Mesothelial cell of epicardium (in vitro differentiated cells): Measurements from ENCODE around the gene CACNB1. TPM values are rescaled to one million over a fixed set of nuclear protein-coding genes. Genes with fewer than 3 reads are reported as not detected.

Source experiments
- DNase-seq, 2 experiments: peaks; one replicate each; pipeline ENCODE4 v3.0.0; 2021; ENCODE audit warnings: low spot score in 2 of 2; ENCODE audit not compliant: unreplicated experiment in 2 of 2
- H3K27ac Mint-ChIP-seq: 2 replicates; pipeline ENCODE4 v1.8.0; 2021; ENCODE audit warnings: mixed read lengths
- H3K27me3 Mint-ChIP-seq: 2 replicates; pipeline ENCODE4 v1.8.0; 2021; ENCODE audit warnings: low read depth, mixed read lengths
- H3K36me3 Mint-ChIP-seq: 2 replicates; pipeline ENCODE4 v1.8.0; 2021; ENCODE audit warnings: mixed read lengths
- H3K4me1 Mint-ChIP-seq: 2 replicates; pipeline ENCODE4 v1.8.0; 2021; ENCODE audit warnings: mixed read lengths
- H3K4me3 Mint-ChIP-seq: 2 replicates; pipeline ENCODE4 v1.8.0; 2021; ENCODE audit warnings: mild to moderate bottlenecking, moderate library complexity, mixed read lengths
- H3K9me3 Mint-ChIP-seq: 2 replicates; pipeline ENCODE4 v1.8.0; 2021; ENCODE audit warnings: mixed read lengths
- total RNA-seq: library from RNA; stranded (reverse); gene quantifications from 3 replicates; pipeline ENCODE4 v1.2.1, GENCODE V29; 2021
- TF ChIP-seq, protein P1 (sequence below): fragments of 200-600 bp; sonication (generic); IDR thresholded peaks from one replicate; pipeline ENCODE4 v1.5.0; 2021; ENCODE audit warnings: antibody characterized with exemption; ENCODE audit not compliant: unreplicated experiment

The CACNB1 gene
- 19.2 to 21.6 TPM (median 19.3 TPM) in 3 replicates for total RNA-seq

DNA sequence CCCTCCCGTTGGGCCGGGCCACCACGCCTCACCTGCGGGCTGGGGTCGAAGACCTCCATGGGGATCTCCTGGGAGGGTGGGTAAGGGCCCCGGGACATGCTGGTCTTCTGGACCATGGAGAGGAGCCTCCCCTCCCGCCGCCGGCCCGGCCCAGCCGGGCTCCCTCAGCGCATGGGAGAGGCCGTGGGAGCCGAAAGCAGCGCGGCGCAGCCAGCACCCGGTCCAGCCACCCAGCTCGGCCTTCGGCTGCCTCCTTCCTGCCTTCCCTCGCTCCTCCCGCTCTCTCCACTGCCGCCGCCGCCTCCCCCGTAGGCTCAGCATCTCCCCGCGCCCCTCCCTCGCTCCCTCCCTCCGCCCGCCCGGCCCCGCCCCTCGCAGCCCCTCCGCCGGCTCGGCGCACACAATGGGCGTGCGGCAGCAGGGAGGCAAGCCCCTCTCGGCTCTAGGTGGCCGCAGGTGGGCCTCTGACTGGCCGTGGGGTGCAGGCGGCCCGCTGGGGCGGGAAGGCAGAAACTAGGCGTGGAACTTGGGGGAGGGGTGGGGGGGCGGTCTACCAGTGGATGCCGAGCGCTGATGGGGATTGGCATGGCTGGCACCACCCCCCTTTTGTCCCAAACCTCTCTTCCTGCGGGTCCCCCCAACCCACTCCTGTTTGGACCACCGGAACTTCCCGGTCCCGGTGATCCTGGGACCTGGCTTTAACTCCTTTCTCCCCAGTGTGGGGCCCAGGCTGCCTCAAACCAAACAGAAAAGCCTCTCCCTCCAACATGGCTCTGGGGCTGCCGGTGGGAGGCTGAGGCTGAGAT, at the start of gene CACNB1:
TSS of gene CACNB1 (minus strand) at position 290 of the 806 bp plus-strand sequence. CDS start at position 116, 174 bp downstream.
- no peaks in the 10 kb centered on the region for H3K27me3 Mint-ChIP-seq
- TF ChIP-seq, protein P1, sequence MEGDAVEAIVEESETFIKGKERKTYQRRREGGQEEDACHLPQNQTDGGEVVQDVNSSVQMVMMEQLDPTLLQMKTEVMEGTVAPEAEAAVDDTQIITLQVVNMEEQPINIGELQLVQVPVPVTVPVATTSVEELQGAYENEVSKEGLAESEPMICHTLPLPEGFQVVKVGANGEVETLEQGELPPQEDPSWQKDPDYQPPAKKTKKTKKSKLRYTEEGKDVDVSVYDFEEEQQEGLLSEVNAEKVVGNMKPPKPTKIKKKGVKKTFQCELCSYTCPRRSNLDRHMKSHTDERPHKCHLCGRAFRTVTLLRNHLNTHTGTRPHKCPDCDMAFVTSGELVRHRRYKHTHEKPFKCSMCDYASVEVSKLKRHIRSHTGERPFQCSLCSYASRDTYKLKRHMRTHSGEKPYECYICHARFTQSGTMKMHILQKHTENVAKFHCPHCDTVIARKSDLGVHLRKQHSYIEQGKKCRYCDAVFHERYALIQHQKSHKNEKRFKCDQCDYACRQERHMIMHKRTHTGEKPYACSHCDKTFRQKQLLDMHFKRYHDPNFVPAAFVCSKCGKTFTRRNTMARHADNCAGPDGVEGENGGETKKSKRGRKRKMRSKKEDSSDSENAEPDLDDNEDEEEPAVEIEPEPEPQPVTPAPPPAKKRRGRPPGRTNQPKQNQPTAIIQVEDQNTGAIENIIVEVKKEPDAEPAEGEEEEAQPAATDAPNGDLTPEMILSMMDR, result no peak
- peak within 1 kb of the TSS; percentile 95 for H3K4me3 Mint-ChIP-seq
- H3K27ac Mint-ChIP-seq, result peak within 1 kb of the TSS; percentile 59
- DNase-seq, result peak; percentile 80 to 84
- H3K36me3 Mint-ChIP-seq, result peaks cover 6% of the 10 kb centered on the region
- no peaks in the 10 kb centered on the region for H3K9me3 Mint-ChIP-seq
- peaks cover 42% of the 10 kb centered on the region for H3K4me1 Mint-ChIP-seq

DNA sequence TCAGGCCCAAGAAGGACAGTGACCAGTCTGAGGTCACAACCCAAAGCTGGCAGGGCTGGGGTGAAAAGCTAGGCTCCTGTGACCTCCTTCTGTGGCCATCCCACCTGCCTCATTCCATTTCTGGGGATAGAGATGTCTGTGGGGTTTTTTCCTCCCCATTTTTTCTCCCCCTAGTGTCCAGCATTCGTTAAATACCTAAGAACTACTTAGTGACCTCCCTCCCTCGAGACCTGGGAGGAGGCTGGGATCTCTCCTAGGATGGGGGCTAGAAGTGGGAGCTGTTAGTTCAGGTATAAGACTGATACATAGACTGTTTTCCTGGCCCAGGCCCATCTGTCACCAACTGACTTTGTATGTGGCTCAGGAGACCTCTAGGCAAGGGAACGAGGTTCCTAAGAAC, 48.8 kb upstream of the CACNB1 start:
- Mint-ChIP-seq H3K27me3 (peaks cover 2% of the 10 kb centered on the region), H3K27ac (no peak overlapping the region), H3K4me1 (peaks cover 2% of the 10 kb centered on the region), H3K9me3 (no peaks in the 10 kb centered on the region), H3K4me3 (no peak overlapping the region), H3K36me3 (peaks cover 2% of the 10 kb centered on the region)
- DNase-seq, result no peak
- TF ChIP-seq, protein P1, result no peak

GRCh38 chr17:39244600-39245570, 47.4 kb upstream of the CACNB1 start:
- Mint-ChIP-seq H3K4me1 (peaks cover 2% of the 10 kb centered on the region), H3K27me3 (peaks cover 3% of the 10 kb centered on the region), H3K27ac (no peak overlapping the region), H3K36me3 (no peaks in the 10 kb centered on the region), H3K4me3 (no peak overlapping the region), H3K9me3 (no peaks in the 10 kb centered on the region)
- TF ChIP-seq, protein P1, result peak; percentile 99
- DNase-seq, result peak; percentile 71 to 95

GRCh38 chr17:39244016-39244599, 46.6 kb upstream of the CACNB1 start:
- peaks cover 2% of the 10 kb centered on the region for H3K4me1 Mint-ChIP-seq
- H3K9me3 Mint-ChIP-seq, result no peaks in the 10 kb centered on the region
- TF ChIP-seq, protein P1, result no peak
- H3K27me3 Mint-ChIP-seq, result peaks cover 10% of the 10 kb centered on the region
- no peak overlapping the region for H3K27ac Mint-ChIP-seq
- no peak overlapping the region for H3K4me3 Mint-ChIP-seq
- no peak for DNase-seq
- no peaks in the 10 kb centered on the region for H3K36me3 Mint-ChIP-seq

DNA sequence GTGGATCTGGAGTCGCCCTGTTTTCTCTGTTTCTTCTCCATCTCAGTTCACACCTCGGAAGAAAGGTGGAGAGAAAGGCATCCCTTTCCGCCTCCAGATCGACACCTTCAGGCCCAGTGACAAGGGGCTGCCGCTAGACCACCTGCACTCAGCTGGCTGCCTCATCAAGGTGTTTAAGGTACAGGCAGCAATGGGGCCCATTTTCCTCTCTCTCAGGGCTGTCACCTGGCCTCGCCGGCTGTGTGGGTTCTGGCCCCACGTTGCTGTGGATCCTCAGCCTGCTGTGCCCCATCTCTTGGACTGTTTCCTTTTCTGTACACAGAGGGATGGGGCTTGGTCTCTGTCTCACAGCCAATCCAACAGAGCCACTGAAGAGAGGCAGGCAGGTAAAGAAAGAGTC, 45.7 kb upstream of the CACNB1 start:
- H3K27me3 Mint-ChIP-seq, result peaks cover 17% of the 10 kb centered on the region
- no peaks in the 10 kb centered on the region for H3K36me3 Mint-ChIP-seq
- H3K4me3 Mint-ChIP-seq, result no peak overlapping the region
- TF ChIP-seq, protein P1, result no peak
- DNase-seq, result no peak
- H3K27ac Mint-ChIP-seq, result no peak overlapping the region
- H3K4me1 Mint-ChIP-seq, result peaks cover 2% of the 10 kb centered on the region
- H3K9me3 Mint-ChIP-seq, result no peaks in the 10 kb centered on the region
